ENCODE results near the gene PRAMEF5.
"Not testable (repeated sequence)": the region's sequence is repeated elsewhere in the genome, so short reads cannot be mapped to it uniquely, and the experiment has no call there.

Gene PRAMEF5

DNA sequence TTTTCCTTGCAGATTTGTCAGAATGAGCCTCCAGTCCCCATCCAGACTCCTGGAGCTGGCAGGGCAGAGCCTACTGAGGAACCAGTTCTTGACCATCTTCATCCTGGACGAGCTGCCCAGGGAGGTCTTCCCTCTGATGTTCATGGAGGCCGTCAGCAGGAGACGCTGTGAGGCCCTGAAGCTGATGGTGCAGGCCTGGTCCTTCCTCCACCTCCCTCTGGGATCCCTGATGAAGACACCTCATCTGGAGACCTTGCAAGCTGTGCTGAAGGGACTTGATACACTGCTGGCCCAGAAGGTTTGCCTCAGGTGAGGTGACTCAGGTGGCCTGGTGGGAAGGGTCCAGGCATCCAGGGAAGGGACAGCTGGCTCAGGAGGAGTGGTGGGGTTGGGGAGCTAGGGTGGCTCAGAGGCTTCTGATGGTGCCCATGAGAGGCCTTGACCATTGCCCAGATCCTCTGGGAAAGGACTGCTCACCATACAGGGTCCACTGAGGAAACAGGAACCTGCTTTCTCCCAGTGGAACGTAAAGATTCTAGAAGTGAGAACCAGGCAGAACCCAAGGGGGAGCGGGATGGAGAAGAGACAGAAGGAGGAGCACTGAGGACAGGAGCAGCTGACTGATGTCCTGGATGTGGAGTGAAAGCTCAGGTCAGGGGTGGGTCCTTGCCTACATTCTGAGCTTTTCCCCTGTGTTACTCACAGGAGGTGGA is 8.0 kb upstream of the PRAMEF5 start:
- FAIRE-seq; DNase-seq (ENCODE audit: insufficient read length, low spot score): not testable (repeated sequence)

GRCh38 chr1:13246554-13246871 is 7.5 kb upstream of the PRAMEF5 start:
- DNase-seq (ENCODE audit: insufficient read length, low spot score); FAIRE-seq: not testable (repeated sequence)

DNA sequence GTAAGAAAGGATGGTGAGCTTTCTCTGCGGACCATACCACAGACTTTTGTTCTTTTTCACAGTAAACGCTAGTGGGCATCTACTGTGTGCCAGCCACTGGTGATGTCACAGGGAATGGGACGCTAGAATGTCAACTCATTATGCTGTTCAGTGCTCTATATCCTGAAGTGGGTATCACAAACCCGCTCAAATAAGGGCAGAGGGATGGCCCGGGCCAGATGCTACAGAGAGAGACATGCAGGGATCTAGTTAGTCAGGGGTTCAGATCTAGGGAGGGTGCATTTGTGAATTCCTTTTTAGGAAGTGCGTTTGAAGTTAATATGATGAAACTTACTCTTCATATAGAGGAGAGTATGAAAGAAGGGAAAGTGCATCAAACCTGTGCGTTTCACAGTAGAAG is 6.9 kb upstream of the PRAMEF5 start:
- not testable (repeated sequence) for FAIRE-seq; DNase-seq (ENCODE audit: insufficient read length, low spot score)

DNA sequence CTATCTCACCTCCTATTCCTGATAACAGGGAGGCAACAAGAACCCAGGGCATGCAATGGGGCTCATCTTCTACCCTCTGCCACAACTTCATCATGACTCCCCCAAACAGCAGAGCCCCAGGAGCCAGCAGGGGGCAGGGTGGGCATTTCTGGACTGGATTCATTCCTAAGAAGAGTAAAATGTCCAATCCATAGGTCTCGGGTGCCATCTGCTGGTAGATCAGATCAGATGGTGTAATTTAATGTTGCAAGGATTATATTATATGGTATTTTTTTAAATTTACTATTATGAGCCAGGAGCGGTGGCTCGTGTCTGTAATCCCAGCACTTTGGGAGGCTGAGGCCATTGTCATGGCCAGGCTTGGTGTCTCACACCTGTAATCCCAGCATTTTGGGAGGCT is 11.1 kb downstream of the PRAMEF5 start:
- not testable (repeated sequence) for DNase-seq (ENCODE audit: insufficient read length, low spot score); FAIRE-seq

DNA sequence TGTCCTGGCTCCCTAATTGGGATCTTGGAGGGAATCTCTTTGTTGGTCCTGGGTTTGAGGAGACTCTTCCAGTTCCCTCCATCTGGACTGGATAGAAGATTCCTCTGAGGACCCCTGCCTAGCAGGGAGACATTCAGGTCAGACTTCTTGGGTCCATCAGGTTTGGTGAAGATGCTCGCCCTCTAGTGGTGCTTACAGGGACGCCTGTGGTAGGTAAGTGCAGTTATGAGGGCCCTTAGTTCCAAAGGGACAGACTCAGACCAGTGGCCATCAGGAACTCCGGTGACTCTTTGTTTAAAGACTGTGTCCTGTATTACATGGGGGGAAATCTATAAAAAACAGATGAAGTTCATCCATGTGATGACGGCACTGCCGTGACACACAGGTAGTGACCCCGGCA is 23.0 kb downstream of the PRAMEF5 start:
- peak; percentile 61 for FAIRE-seq
- DNase-seq (ENCODE audit: insufficient read length, low spot score), result not testable (repeated sequence)

DNA sequence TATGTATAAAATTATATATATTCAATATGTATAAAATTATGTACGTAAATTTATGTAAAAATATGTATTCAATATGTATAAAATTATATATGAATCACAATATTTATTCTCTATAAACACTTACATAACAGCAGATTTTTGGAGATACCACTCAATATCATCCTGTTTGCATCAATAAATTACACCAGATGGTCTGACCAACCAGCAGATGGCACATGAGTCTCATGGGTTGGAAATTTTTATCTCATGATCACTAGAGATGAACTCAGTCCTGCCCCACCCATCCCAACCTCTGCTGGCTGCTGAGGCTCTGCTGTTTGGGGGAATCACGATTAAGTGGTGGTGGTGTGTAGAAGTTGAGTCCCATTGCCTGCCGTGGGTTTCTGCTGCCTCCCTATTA is 25.6 kb downstream of the PRAMEF5 start:
- not testable (repeated sequence) for FAIRE-seq; DNase-seq (ENCODE audit: insufficient read length, low spot score)

GRCh38 chr1:13285037-13285436 is 31.0 kb downstream of the PRAMEF5 start, which contains the start of gene PRAMEF8:
Gene PRAMEF8 (minus strand): TSS chr1:13285137. CDS start chr1:13284091, 1,046 bp downstream.
- DNase-seq (ENCODE audit: insufficient read length, low spot score); FAIRE-seq: not testable (repeated sequence)

DNA sequence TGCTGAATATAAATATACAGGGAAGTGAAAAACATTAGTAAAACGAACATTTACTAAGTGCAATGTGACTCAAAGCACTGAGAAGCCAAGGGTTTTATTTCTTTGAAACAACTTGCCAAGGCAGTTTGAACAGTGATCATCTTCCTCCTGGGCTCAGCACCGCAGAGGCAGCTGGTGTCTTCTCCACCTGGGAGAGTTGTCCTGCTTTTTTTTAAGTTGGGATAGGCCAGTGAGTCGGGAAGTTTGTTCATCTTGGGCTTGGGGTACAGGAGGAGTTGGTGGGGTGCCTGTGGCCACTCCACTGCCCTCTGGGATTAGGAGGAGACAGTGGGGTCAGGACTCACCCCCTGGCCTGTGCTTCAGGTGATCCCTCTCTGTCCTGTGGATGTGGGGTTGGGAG is 35.0 kb downstream of the PRAMEF5 start:
- FAIRE-seq; DNase-seq (ENCODE audit: insufficient read length, low spot score): not testable (repeated sequence)

DNA sequence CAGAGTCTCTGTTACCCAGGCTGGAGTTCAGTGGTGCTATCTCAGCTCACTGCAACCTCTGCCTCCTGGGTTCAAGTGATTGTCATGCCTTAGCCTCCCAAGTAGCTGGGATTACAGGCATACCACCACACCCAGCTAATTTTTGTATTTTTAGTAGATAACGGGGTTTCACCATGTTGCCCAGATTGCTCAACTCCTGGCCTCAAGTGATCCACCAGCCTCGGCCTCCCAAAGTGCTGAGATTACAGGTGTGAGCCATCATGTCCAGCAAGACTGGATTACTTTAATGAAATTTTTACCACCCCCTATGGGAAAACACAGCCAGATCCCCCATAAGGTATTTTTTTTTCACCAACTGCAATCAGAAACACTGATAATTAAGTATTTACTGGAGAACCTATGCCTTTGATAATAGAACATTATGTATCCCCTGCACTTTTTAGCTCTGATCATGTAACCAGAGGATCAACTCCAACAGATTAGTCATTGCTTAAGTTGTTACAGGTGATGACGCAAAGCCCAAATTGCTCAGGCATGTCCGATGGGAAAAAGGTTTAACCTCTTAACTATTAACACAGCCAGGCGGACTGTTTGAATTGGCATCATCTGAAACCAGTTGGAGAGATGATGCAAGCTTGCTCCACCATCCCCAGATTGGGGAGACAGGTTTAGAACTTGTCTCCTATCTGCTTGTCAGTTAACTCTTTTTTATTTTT is 43.4 kb downstream of the PRAMEF5 start:
- not testable (repeated sequence) for DNase-seq (ENCODE audit: insufficient read length, low spot score); FAIRE-seq

DNA sequence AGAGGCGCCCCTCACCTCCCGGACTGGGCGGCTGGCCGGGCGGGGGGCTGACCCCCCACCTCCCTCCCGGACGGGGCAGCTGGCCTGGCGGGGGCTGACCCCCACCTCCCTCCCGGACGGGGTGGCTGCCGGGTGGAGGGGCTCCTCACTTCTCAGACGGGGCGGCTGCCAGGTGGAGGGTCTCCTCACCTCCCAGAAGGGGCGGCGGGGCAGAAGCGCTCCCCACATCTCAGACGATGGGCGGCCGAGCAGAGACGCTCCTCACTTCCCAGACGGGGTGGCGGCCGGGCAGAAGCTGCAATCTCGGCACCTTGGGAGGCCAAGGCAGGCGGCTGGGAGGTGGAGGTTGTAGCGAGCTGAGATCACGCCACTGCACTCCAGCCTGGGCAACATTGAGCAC is 44.7 kb downstream of the PRAMEF5 start:
- not testable (repeated sequence) for DNase-seq (ENCODE audit: insufficient read length, low spot score); FAIRE-seq

DNA sequence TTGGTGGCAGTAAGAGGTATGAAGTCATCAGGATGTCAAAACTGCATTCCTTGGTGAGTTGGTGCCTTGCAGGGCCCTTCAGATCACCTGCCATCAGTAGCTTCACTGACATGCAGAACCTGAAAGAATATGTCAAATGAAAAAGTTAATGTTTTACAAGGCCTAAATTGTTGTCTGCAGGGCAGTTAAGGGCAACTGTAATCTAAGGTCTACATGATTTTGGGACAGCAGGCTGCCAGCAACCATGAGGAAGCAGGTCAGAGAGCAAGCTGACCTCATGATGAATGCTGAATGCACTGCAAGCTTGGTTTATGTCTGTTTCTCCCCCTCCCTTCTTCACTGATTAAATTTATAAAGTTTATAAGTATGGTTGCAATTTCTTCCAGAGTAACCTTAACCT is 48.2 kb downstream of the PRAMEF5 start:
- FAIRE-seq; DNase-seq (ENCODE audit: insufficient read length, low spot score): not testable (repeated sequence)

DNA sequence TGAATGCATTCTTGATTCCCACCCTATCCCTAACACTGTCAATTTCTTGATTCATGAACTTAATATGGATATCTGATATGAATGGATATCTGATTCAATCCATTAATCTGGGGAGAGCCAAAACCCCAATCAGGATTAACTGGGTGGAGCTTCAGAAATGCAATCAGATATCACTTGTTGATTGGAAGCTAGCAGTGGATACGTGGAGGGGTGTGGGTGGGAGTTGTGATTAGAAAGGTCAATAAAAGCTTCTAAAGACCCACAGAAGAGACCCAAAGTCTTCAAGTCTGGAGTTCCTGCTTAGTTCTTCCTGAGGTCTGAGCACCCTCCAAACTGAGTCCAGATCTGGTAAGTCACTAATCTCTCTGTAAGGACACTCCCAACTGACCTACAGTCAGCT is 49.2 kb downstream of the PRAMEF5 start, which contains the start of gene PRAMEF33:
Gene PRAMEF33, plus strand, starts transcription at position 301 of the 400 bp plus-strand sequence. CDS start 2,416 bp downstream, outside the sequence.
- not testable (repeated sequence) for DNase-seq (ENCODE audit: insufficient read length, low spot score); FAIRE-seq

Data from GM12891 (cell line).